Activated B cell treated with CpG ODN at 0.5 μM for 24 hours (primary cell): ENCODE data around the gene FCRLA. TPM values are rescaled to one million over a fixed set of nuclear protein-coding genes. Genes with fewer than 3 reads are reported as not detected.
A peak's percentile ranks its signal among the peaks of the same experiment; 100 is the strongest.

Experiments used
- ATAC-seq: fragments of 200-7000 bp; cut with Tn5 transposase; one replicate; pipeline ENCODE4 v1.10.0; 2021; ENCODE audit warnings: low read depth, mild to moderate bottlenecking, moderate library complexity
- CTCF ChIA-PET: fragments of 350-600 bp; sonication (Branson Sonifier 250); formaldehyde crosslinking; loops from one replicate; lab custom pipeline; 2021; ENCODE audit warnings: antibody characterized with exemption; lab: Charles Lee
- POLR2A ChIA-PET: fragments of 350-600 bp; sonication (Branson Sonifier 250); formaldehyde crosslinking; loops from one replicate; lab custom pipeline; 2021; ENCODE audit warnings: antibody characterized with exemption; lab: Charles Lee
- DNase-seq: peaks from one replicate; pipeline ENCODE4 v3.0.0; 2022
- H3K27ac Mint-ChIP-seq: one replicate; pipeline ENCODE4 v1.8.0; 2020; ENCODE audit warnings: mixed read lengths
- H3K27me3 Mint-ChIP-seq: one replicate; pipeline ENCODE4 v1.8.0; 2021; ENCODE audit warnings: mixed read lengths
- H3K36me3 Mint-ChIP-seq: one replicate; pipeline ENCODE4 v1.8.0; 2021; ENCODE audit warnings: low read depth, mixed read lengths
- H3K4me1 Mint-ChIP-seq: one replicate; pipeline ENCODE4 v1.8.0; 2021; ENCODE audit warnings: mixed read lengths
- H3K4me3 Mint-ChIP-seq: one replicate; pipeline ENCODE4 v1.8.0; 2020; ENCODE audit warnings: mild to moderate bottlenecking, mixed read lengths
- H3K9me3 Mint-ChIP-seq: one replicate; pipeline ENCODE4 v1.8.0; 2020; ENCODE audit warnings: mixed read lengths
- CTCF ChIP-seq: fragments of 200-600 bp; IDR thresholded peaks from one replicate; pipeline ENCODE4 v1.8.0; 2022; ENCODE audit warnings: antibody characterized with exemption, mild to moderate bottlenecking
- intact Hi-C: fragments of 100-400 bp; cut with micrococcal nuclease; formaldehyde crosslinking; loops from one replicate; pipeline ENCODE4 v1.15.1; 2024
- total RNA-seq: library from RNA; stranded (reverse); gene quantifications from 2 replicates; pipeline ENCODE4 v1.2.3, GENCODE V29; 2022

FCRLA gene
- total RNA-seq, 1 donor from 2014 or later: 175 TPM

GRCh38 chr1:161720422-161720821 lies 13.4 kb downstream of the FCRLA start:
- POLR2A ChIA-PET: interaction anchor here (1.0 to 5.7 kb wide), 3 partner anchors 12 to 15 kb away, joined by 3 to 34 read pairs (median 4); partner anchors contain the start of gene FCRLA
- CTCF ChIA-PET: interaction anchor here (1.1 kb wide), 1 partner anchor 15 kb away, joined by 3 read pairs; no protein-coding TSS in a partner anchor
- peaks cover 75% of the 10 kb centered on the region for H3K4me1 Mint-ChIP-seq
- ATAC-seq (no peak), DNase-seq (no peak)
- TF ChIP-seq CTCF: no peak
- no peak overlapping the region for H3K27ac Mint-ChIP-seq
- no peaks in the 10 kb centered on the region for H3K9me3 Mint-ChIP-seq
- no peaks in the 10 kb centered on the region for H3K36me3 Mint-ChIP-seq
- H3K27me3 Mint-ChIP-seq: no peaks in the 10 kb centered on the region
- intact Hi-C loops: no loop called here
- H3K4me3 Mint-ChIP-seq: no peak overlapping the region

- H3K27me3 Mint-ChIP-seq: no peaks in the 10 kb centered on the region
- peak within 1 kb of the TSS; percentile 50 for H3K27ac Mint-ChIP-seq
- H3K9me3 Mint-ChIP-seq: no peaks in the 10 kb centered on the region
- no peak for DNase-seq
- intact Hi-C loops: no loop called here
- ATAC-seq: no peak
- TF ChIP-seq CTCF: no peak
- no peaks in the 10 kb centered on the region for H3K36me3 Mint-ChIP-seq
- H3K4me1 Mint-ChIP-seq: peaks cover 79% of the 10 kb centered on the region
- no peak within 1 kb of the TSS for H3K4me3 Mint-ChIP-seq
- ChIA-PET CTCF (interaction anchor here (1.1 kb wide), 1 partner anchor 73 kb away, joined by 3 read pairs; no protein-coding TSS in a partner anchor), POLR2A (interaction anchor here (0.8 to 1.9 kb wide), 4 partner anchors 14 to 18 kb away, joined by 3 to 6 read pairs (median 4); partner anchors contain the start of gene FCRLA)
These were observed 14.1 kb downstream of the FCRLA start, which contains the start of gene FCRLB for GRCh38 chr1:161720956-161721737. FCRLB (plus strand) TSS chr1:161721544; CDS start chr1:161722673, 1,129 bp downstream.

- no peaks in the 10 kb centered on the region for H3K36me3 Mint-ChIP-seq
- H3K4me1 Mint-ChIP-seq: peaks cover 72% of the 10 kb centered on the region
- no peak for DNase-seq
- peak overlapping the region; percentile 50 for H3K27ac Mint-ChIP-seq
- H3K9me3 Mint-ChIP-seq: no peaks in the 10 kb centered on the region
- TF ChIP-seq CTCF: no peak
- no peak overlapping the region for H3K4me3 Mint-ChIP-seq
- intact Hi-C loops: no loop called here
- POLR2A ChIA-PET: interaction anchor here (0.8 to 1.9 kb wide), 3 partner anchors 14 to 17 kb away, joined by 3 to 6 read pairs (median 6); partner anchors contain the start of gene FCRLA
- ATAC-seq: no peak
- CTCF ChIA-PET: interaction anchor here (1.1 kb wide), 2 partner anchors 17 to 74 kb away, joined by 3 read pairs; no protein-coding TSS in a partner anchor
- H3K27me3 Mint-ChIP-seq: no peaks in the 10 kb centered on the region
These were observed 14.8 kb downstream of the FCRLA start for GRCh38 chr1:161721738-161722343.

GRCh38 chr1:161722406-161722805 lies 15.4 kb downstream of the FCRLA start:
- no peak for ATAC-seq
- Mint-ChIP-seq H3K27me3 (no peaks in the 10 kb centered on the region), H3K9me3 (no peaks in the 10 kb centered on the region), H3K27ac (peak overlapping the region; percentile 50), H3K36me3 (no peaks in the 10 kb centered on the region), H3K4me3 (no peak overlapping the region), H3K4me1 (peaks cover 66% of the 10 kb centered on the region)
- intact Hi-C loops: no loop called here
- ChIA-PET CTCF (interaction anchor here (1.1 kb wide), 2 partner anchors 16 to 74 kb away, joined by 3 read pairs; no protein-coding TSS in a partner anchor), POLR2A (interaction anchor here (0.6 to 1.9 kb wide), 4 partner anchors 15 to 17 kb away, joined by 3 to 6 read pairs (median 5); partner anchors contain the start of gene FCRLA)
- DNase-seq: no peak
- TF ChIP-seq CTCF: no peak
